IPS-11a (cell line): Measurements from ENCODE around the gene USP46.

Source experiments
- H3K4me3 ChIP-seq: one replicate; pipeline ENCODE4 v1.5.1; 2013; ENCODE audit warnings: low read depth, low read length, control low read depth

The USP46 gene

GRCh38 chr4:52659001-52659721 is at the start of gene USP46:
TSS of gene USP46 (minus strand) at chr4:52659301. CDS start at chr4:52659150, 151 bp downstream.
- H3K4me3 ChIP-seq: peak within 1 kb of the TSS; percentile 64

DNA sequence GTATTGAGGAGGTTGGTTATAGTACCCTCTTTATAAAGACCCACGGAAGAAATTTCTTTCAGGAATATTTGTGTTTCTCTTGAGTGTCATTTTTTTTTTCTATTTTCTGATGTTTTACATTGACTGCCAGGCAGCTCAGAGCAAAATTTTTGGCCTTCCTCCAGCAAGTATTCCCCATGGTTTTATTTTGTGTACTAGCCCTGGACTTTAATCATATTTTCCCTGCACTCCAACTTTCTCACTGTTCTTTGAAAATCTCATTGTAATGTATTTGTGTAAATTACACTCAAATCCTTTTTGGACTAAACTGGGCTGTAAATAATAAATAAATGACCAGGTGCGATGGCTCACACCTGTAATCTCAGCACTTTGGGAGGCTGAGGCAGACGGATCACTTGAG is 45.6 kb upstream of the USP46 start:
- H3K4me3 ChIP-seq: no peak overlapping the region

DNA sequence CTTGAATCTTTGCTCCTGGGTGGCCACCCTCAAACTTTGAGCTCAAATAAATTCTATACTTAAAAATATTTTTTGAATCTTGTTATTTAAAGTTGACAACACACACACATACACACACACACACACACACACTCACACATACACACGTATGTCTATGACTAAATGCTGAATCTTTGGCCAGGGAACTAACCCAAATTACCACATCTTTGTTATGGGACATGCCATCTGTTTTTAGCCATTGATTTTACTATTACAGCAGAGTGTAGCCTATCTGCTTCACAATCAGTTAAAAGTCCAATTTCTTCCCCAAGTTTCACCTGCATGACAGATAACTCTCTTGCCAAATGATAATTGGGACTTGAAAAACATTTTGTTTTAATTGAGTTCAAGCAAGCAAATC is 45.0 kb upstream of the USP46 start:
- no peak overlapping the region for H3K4me3 ChIP-seq

- no peak overlapping the region for H3K4me3 ChIP-seq
Measured at GRCh38 chr4:52701207-52701606, 42.1 kb upstream of the USP46 start.

- no peak overlapping the region for H3K4me3 ChIP-seq
Measured at GRCh38 chr4:52694936-52695335, 35.8 kb upstream of the USP46 start.

DNA sequence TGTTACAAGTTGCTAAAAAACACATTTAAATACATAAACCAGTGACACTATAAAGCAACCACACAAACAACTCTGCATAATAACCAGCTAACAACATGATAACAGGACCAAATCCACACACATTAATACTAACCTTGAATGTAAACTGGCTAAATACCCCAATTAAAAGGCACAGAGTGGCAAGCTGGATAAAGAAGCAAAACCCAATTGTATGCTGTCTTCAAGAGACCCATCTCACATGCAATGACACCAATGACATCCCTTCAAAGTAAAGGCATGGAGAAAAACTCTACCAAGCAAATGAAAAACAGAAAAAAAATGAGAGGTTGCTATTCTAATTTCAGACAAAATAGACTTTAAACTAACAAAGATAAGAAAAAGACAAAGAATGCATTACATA is 34.4 kb upstream of the USP46 start:
- no peak overlapping the region for H3K4me3 ChIP-seq

DNA sequence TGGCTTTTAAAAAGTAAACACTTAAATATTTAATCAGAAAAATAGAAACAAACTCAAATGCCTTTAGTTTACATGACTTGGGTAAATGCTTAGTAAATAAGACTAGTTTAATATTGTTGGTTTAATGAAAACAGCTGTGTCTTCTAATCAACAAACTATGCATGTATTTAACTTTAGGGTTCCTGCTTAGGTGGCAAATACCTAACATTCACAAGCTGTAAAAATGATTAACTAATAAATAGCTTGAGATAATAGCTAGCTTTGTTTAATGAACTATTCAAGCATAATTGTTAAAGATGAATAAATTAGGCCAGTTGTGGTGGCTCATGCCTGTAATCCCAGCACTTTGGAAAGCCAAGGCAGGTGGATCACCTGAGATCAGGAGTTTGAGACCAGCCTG is 30.0 kb upstream of the USP46 start:
- H3K4me3 ChIP-seq: no peak overlapping the region

GRCh38 chr4:52687696-52688095 is 28.6 kb upstream of the USP46 start:
- H3K4me3 ChIP-seq: no peak overlapping the region

- H3K4me3 ChIP-seq: no peak overlapping the region
Measured at GRCh38 chr4:52685316-52685715, 26.2 kb upstream of the USP46 start.

DNA sequence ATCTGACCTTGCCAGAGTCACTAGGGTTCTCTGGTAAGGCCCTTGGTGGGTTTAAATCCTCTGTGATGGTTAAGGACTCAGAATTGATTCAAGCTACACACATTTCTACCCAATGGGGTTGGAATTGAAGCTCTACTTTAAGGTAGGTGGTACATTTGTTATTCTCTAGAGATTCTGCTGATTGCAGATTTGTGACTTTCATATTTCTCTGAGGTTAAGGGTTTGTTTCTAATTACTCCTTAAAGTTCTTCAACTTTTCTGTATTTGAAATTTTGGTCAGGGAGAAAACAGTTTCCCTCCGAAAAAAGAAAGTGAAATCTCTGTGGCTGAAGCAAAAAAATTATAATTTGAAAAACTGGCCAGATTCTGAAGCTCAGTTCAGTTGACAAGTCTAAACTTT is 25.8 kb upstream of the USP46 start:
- H3K4me3 ChIP-seq: no peak overlapping the region

DNA sequence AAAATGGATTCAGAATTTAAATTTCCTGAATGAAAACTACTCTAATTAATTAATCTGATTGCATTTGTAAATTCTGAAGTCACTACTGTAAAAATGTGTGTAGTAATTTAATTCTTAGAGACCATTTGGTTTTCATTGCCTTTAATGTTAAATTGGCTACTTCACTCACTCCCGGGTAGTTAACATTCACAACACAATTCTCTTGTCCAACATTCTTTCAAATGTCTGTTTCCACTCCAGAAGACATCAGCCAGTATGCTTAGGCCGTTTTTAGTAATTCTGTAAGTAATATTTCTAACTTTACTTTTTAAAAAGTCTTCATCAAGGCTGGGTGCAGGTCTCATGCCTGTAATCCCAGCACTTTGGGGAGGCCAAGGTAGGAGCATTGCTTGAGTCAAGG is 21.3 kb upstream of the USP46 start:
- H3K4me3 ChIP-seq: no peak overlapping the region

DNA sequence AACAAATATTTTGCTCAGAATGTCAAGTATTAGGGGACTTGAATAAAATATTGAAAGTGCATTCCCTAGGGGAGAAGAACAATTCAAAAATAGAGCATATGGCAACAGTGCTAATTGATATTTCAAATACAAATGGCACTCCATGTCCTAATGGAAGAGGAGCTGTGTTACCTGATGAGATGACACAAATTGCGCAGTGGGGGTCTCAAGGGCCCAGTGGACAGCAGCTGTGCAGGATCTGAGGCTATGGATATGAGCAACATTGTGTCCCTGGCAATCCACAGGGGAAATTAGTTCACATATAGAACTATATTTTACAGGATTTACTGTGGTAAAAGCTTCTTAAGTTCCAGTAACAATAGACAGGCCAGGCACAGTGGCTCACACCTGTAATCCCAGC is 17.4 kb upstream of the USP46 start:
- H3K4me3 ChIP-seq: no peak overlapping the region

DNA sequence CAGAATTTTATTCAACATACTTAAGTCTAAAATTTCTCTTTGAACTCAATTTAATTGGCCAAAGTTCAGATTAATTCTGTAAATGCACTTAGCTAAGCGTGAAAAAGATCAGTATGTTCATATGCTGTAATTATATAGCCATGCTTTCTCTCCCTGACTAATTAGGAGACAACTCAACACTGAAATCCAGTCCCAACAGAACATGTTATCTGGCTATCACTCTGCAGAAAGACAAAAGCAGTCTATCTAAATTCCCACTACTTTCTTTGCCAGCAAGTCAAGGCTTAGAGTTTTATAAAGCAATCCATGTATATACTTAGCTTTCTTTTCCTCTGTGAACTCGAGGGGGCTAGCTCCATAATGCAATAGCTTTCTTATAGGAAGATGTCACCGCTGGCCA is 16.0 kb upstream of the USP46 start:
- no peak overlapping the region for H3K4me3 ChIP-seq

DNA sequence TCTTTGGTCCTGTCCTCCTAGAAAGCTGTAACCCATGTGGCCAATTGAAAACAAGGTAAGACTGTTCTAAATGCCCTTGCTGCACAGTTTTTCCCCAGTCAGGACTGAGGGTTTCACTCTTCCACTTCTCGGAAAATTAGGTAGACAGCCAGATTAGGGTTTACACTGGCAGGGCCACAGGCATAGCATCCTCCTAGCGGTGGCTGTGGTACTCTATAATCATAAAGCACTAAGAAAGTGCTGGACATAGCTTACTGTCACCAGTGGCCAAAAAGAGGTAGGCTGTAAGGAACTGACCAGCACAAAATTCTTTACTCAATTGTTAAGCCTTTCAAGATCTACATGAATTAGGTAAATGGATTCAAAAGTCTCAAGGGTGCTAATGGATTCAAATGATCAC is 11.6 kb upstream of the USP46 start:
- no peak overlapping the region for H3K4me3 ChIP-seq

- no peak overlapping the region for H3K4me3 ChIP-seq
Measured at GRCh38 chr4:52670121-52670520, 11.0 kb upstream of the USP46 start.

- H3K4me3 ChIP-seq: no peak overlapping the region
Measured at GRCh38 chr4:52665592-52665991, 6.5 kb upstream of the USP46 start.

- no peak overlapping the region for H3K4me3 ChIP-seq
Measured at GRCh38 chr4:52664479-52664878, 5.4 kb upstream of the USP46 start.

GRCh38 chr4:52661966-52662690 is 3.0 kb upstream of the USP46 start:
- no peak overlapping the region for H3K4me3 ChIP-seq

DNA sequence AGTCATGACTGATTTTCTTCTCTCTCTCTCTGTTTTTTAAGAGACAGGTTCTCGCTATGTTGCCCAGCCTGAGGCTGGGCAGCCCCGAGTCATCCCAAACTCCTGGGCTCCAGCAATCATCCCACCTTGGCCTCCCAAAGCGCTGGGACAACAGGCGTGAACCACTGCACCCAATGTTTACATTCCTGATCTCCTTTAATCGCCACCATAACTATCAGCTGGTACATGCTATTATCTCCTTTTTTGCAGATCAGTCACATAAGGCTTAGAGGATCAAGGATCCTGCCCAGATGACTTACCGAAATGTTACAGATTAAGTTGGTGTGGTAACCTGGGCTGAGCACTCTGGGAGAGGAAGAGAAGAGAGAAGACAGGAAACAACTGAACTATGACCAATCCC is 1.5 kb upstream of the USP46 start:
- no peak overlapping the region for H3K4me3 ChIP-seq

DNA sequence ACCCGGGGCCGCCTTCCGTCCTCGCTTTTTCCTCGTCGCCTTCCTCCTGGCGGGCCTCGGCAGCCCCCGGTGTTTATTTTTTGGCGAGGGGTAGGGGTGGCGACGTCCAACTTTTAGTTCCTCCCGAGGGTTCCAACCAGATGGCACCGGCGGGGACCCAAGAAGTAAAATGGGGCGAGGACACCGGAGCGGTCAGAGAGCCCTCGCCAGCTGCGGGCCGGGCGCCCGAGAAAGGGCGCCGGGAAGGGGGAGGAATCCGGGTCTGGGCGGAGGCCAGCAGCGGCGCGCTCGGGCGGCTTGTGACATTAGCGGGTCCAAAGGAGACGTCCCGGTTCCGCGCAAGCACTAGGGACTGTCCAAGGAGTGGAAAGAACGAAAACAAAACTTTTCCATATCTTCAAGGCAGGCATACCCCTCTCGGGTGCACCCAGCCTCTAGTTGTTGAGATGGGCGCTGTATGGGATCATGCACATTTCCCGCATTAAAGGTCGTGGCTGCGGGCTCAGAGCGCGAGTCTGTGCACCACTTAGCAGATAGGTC is 691 bp upstream of the USP46 start:
- H3K4me3 ChIP-seq: peak overlapping the region; percentile 62

DNA sequence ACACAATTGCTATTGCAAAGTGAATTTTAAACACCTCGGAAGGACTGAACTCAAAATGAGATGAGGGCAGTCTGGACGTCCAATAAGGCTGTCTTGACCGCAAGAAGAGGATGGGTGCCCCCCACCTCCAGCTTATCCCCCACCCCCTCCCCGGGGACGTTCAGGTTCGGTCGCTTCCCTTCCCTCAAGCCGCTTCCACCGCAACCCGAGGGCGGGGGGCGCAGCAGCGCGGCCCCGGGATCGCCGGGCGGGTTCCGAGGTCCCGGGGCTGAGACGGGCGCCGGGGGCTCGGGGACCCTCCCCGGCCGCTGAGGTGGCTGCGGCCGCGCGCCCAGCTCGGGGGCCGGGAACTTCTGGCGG is 480 bp downstream of the USP46 start:
- H3K4me3 ChIP-seq: peak overlapping the region; percentile 64
